ENCODE measurements around the gene EZH1. TPM values are rescaled to one million over a fixed set of nuclear protein-coding genes. Genes with fewer than 3 reads are reported as not detected.

EZH1 gene
- total RNA-seq, 1 experiment from 2014 or later, result 17.7 TPM

- TF ChIP-seq SIN3A (IDR thresholded peaks at IDR 0.05; ENCODE audit: borderline replicate concordance, insufficient read depth, low read depth, low read length) (no peak), TCF7L2 (IDR thresholded peaks at IDR 0.05; ENCODE audit: low read depth, low read length) (no peak), REST (IDR thresholded peaks at IDR 0.05; ENCODE audit: insufficient read depth in 1 of 2, low read depth in 2 of 2, low read length in 1 of 2) (no peak), CTCF (IDR thresholded peaks at IDR 0.05) (no peak), POLR2AphosphoS5 (IDR thresholded peaks at IDR 0.05; ENCODE audit: low read depth, low read length) (no peak)
- in situ Hi-C loops (cut with HindIII; ENCODE audit: low pct_unique_long_range_greater_than_20kb, low sequenced_read_pairs) (no loop called here), intact Hi-C loops (cut with micrococcal nuclease; ENCODE audit: unreplicated experiment) (no loop called here)
- no peaks in the 10 kb centered on the region for H3K36me3 ChIP-seq (ENCODE audit: control insufficient read depth, insufficient read depth, low read length)
- ChIA-PET POLR2A (interaction anchor here (0.6 kb wide), 1 partner anchor 255 kb away, joined by 8 read pairs; the partner anchor contains the start of gene VAT1), CTCF (no interaction called here)
- ATAC-seq, result no peak
- DNase-seq (ENCODE audit: low read depth, low spot score), result no peak
- BruUV-seq (replicated peaks), result no TSS peak
- H3K9me3 ChIP-seq (ENCODE audit: control insufficient read depth, insufficient read depth, low read depth, low read length), result no peaks in the 10 kb centered on the region
- no peak overlapping the region for H3K4me3 ChIP-seq (ENCODE audit: low read depth in 2 of 2, low read length in 2 of 2)
- no peak overlapping the region for H3K27ac ChIP-seq (ENCODE audit: low read length)
- H3K4me1 ChIP-seq (ENCODE audit: control insufficient read depth, insufficient read depth, low read length), result no peaks in the 10 kb centered on the region
- H3K27me3 ChIP-seq (ENCODE audit: control insufficient read depth, insufficient read depth, low read length), result no peaks in the 10 kb centered on the region
Measured at GRCh38 chr17:42767512-42767911, 22.7 kb upstream of the EZH1 start.

- Histone ChIP-seq H3K27me3 (ENCODE audit: control insufficient read depth, insufficient read depth, low read length) (no peaks in the 10 kb centered on the region), H3K36me3 (ENCODE audit: control insufficient read depth, insufficient read depth, low read length) (no peaks in the 10 kb centered on the region), H3K27ac (ENCODE audit: low read length) (no peak overlapping the region), H3K4me3 (ENCODE audit: low read depth in 2 of 2, low read length in 2 of 2) (no peak overlapping the region), H3K9me3 (ENCODE audit: control insufficient read depth, insufficient read depth, low read depth, low read length) (no peaks in the 10 kb centered on the region), H3K4me1 (ENCODE audit: control insufficient read depth, insufficient read depth, low read length) (no peaks in the 10 kb centered on the region)
- BruUV-seq (replicated peaks), result no TSS peak
- in situ Hi-C loops (cut with HindIII; ENCODE audit: low pct_unique_long_range_greater_than_20kb, low sequenced_read_pairs) (no loop called here), intact Hi-C loops (cut with micrococcal nuclease; ENCODE audit: unreplicated experiment) (no loop called here)
- ChIA-PET CTCF (interaction anchor here (0.7 kb wide), 1 partner anchor 19 kb away, joined by 12 read pairs; no protein-coding TSS in a partner anchor), POLR2A (no interaction called here)
- ATAC-seq (no peak), DNase-seq (ENCODE audit: low read depth, low spot score) (no peak)
- TF ChIP-seq TCF7L2 (IDR thresholded peaks at IDR 0.05; ENCODE audit: low read depth, low read length), result no peak
- no peak for TF ChIP-seq CTCF (IDR thresholded peaks at IDR 0.05)
- TF ChIP-seq SIN3A (IDR thresholded peaks at IDR 0.05; ENCODE audit: borderline replicate concordance, insufficient read depth, low read depth, low read length), result no peak
- no peak for TF ChIP-seq POLR2AphosphoS5 (IDR thresholded peaks at IDR 0.05; ENCODE audit: low read depth, low read length)
- TF ChIP-seq REST (IDR thresholded peaks at IDR 0.05; ENCODE audit: insufficient read depth in 1 of 2, low read depth in 2 of 2, low read length in 1 of 2), result no peak
Measured at GRCh38 chr17:42766124-42766523, 21.3 kb upstream of the EZH1 start.
